GM10266 (cell line): ENCODE data around the gene GMPS.
"Not testable (repeated sequence)": the region's sequence is repeated elsewhere in the genome, so short reads cannot be mapped to it uniquely, and the experiment has no call there.

ENCODE experiments used
- DNase-seq: peaks from one replicate; pipeline ENCODE4 v3.0.0; 2012; ENCODE audit errors: extremely low spot score
- TF ChIP-seq, protein P1 (sequence below): IDR thresholded peaks from 2 replicates; pipeline ENCODE4 v1.5.1; 2012; ENCODE audit warnings: mild to moderate bottlenecking, low read depth; ENCODE audit not compliant: control insufficient read depth, insufficient read depth; ENCODE audit errors: missing control alignments

GMPS gene

DNA sequence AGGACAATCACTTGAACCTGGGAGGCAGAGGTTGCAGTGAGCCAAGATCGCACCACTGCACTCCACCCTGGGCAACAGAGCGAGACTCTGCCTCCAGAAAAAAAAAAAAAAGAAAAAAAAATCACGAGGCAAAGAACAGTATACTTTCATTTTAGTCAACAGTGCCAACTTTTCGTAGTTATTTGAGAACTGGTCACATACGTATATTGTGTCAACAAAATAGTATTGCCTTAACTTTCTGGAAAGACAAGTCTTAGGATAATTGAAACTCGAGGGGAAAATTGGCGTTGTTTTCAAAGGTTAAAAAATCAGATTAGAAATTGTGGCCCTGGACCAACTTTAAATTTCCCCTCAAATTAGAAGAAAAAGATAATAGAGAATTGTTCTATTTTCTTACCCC, 13.8 kb downstream of the GMPS start:
- no peak for DNase-seq
- TF ChIP-seq, protein P1, sequence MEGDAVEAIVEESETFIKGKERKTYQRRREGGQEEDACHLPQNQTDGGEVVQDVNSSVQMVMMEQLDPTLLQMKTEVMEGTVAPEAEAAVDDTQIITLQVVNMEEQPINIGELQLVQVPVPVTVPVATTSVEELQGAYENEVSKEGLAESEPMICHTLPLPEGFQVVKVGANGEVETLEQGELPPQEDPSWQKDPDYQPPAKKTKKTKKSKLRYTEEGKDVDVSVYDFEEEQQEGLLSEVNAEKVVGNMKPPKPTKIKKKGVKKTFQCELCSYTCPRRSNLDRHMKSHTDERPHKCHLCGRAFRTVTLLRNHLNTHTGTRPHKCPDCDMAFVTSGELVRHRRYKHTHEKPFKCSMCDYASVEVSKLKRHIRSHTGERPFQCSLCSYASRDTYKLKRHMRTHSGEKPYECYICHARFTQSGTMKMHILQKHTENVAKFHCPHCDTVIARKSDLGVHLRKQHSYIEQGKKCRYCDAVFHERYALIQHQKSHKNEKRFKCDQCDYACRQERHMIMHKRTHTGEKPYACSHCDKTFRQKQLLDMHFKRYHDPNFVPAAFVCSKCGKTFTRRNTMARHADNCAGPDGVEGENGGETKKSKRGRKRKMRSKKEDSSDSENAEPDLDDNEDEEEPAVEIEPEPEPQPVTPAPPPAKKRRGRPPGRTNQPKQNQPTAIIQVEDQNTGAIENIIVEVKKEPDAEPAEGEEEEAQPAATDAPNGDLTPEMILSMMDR: no peak

DNA sequence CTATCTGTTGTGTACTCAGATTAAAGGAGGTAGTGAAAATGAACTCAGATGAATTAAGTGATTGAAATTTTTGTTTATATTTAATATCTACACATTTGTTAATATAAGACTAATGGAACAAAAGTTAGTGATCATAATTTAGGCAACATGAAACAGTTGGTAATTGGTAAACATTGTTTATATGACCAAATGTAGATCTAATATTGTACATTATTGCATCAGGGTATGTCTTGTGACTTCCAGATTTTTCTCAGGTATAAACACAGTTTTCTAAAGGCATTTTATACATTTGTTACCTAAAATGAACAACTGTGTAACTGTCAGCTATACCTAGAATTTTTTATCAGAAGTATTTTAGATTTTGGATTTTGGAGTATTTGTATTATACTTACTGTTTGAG, 14.8 kb downstream of the GMPS start:
- TF ChIP-seq, protein P1: no peak
- no peak for DNase-seq

DNA sequence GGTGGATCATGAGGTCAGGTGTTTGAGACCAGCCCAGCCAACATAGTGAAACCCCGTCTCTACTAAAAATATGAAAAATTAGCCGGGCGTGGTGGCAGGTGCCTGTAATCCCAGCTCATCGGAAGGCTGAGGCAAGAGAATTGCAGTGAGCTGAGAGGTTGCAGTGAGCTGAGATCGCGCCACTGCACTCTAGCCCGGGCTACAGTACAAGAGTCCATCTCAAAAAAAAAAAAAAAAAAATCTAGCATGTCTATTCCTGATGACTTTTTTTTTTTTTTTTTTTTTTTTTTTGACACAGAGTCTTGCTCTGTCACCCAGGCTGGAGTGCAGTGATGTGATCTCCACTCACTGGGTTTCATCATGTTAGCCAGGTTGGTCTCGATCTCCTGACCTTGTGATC, 15.9 kb downstream of the GMPS start:
- DNase-seq: not testable (repeated sequence)

DNA sequence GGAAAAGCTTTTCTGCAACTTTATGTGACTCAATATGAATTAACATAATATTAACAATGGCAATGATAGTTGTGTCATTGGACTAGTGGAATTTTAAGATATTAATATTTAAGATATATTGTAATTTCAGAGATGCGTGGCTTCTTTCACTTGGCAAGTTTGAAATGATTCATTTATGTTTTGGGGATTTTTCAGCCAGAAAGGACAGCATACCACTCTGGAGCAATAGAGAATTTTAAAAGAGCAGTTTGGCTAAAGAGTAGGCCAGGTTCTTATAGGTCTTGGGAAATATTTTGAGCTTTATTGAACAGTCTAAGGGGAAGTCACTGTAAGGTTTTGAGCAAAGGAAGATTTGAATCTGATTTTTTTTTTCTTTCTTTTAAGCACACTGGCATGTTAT, 16.5 kb downstream of the GMPS start:
- TF ChIP-seq, protein P1: no peak
- DNase-seq: no peak

DNA sequence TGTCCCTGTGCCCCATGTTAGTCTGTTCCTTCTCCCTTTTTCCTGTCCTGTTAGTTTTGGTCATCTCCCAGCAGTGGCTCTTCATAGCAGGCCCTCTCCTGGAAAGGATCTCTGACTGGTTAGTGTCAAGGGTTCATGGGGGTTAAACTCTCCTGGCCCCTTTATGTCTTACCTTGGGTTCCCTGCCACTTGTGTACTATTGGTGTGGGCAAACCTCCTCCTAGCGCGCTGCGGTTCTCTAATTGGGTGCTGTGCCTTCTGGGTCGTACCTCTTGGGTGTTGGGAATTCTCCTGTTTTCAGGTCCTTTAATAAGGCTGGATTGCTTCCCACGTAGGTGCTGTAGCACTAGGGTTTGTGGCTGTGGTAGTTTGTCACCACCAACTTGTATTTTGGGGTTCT, 18.8 kb downstream of the GMPS start:
- TF ChIP-seq, protein P1: no peak

DNA sequence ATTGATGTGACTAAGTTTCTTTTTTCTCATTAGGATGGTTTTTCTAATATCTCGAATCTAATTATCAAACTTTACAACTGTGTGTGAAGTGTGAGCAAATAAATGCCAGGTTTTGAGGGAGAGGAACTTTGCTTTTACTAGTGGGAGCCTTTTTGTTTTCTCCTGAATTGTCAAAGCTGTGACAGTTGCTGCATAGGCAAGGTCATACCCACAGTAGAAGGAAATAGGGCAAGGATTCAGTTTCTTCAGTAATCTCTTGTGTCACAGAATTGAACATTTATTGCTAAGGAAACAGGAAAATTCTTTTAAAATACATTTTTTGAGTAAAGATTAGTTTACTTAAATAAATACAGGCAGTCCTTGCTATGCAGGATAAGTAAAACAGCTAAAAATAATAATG, 19.5 kb downstream of the GMPS start:
- DNase-seq: no peak
- TF ChIP-seq, protein P1: no peak

More for the DNA sequence above, 18.8 kb downstream of the GMPS start:
- no peak for DNase-seq

DNA sequence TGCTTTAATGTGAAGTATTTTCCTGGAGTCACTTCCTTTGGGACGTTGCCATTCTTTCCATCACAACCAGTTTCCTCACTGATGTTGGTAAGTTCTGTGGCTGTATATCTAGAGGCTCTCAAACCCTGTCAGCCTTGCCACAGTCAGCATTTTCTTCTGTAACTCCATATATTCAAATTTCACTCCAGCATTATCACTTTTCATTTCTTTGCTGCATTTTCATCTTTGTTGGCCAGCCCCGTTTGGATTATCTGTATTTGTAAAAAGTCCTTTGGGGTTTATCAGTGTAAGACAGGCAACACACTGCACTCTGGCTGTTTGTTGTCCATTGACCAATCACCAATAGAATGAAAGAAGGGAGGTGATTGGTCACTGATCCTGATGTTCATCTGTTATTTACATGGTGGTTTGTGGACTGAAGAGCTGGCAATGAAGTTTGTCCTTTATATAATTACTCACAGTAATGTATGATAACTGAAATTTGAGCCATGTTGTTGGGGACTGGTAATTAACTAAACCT, 20.3 kb downstream of the GMPS start:
- TF ChIP-seq, protein P1: no peak
- no peak for DNase-seq

DNA sequence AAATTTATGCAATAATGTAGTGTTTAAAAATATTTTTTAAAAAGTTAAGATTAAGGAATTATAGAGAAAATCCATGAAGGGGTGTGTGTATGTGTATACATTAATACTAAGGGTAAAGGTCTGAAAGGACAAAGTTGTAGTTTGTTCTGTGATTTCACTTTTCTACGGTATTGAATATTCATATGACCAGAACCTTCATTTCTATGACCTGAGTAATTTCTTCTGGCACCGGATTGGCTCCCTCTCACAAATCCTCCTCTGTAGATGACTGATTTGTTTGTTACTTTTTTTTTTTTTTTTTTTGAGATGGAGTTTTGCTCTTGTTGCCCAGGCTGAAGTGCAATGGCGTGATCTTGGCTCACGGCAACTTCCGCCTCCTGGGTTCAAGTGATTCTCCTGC, 20.9 kb downstream of the GMPS start:
- TF ChIP-seq, protein P1: no peak

More for the DNA sequence above, 20.9 kb downstream of the GMPS start:
- DNase-seq: no peak
